ENCODE data around the gene NPHP1. TPM values are rescaled to one million over a fixed set of nuclear protein-coding genes. Genes with fewer than 3 reads are reported as not detected.
"Not testable (repeated sequence)": the region's sequence is repeated elsewhere in the genome, so short reads cannot be mapped to it uniquely, and the experiment has no call there.

NPHP1 gene
- total and polyA plus RNA-seq, 10 donors, result 1.2 to 4.6 (median 2.6) TPM

GRCh38 chr2:110197452-110197851 is 7.4 kb downstream of the NPHP1 start:
- 84 to 90% (median 85%) methylated on average over 4 of the region's 4 CpGs for WGBS, 5 donors
- TF ChIP-seq POLR2AphosphoS5 (IDR thresholded peaks at IDR 0.05) (no peak), POLR2A (IDR thresholded peaks at IDR 0.05) (no peak)
- TF ChIP-seq, protein P1, sequence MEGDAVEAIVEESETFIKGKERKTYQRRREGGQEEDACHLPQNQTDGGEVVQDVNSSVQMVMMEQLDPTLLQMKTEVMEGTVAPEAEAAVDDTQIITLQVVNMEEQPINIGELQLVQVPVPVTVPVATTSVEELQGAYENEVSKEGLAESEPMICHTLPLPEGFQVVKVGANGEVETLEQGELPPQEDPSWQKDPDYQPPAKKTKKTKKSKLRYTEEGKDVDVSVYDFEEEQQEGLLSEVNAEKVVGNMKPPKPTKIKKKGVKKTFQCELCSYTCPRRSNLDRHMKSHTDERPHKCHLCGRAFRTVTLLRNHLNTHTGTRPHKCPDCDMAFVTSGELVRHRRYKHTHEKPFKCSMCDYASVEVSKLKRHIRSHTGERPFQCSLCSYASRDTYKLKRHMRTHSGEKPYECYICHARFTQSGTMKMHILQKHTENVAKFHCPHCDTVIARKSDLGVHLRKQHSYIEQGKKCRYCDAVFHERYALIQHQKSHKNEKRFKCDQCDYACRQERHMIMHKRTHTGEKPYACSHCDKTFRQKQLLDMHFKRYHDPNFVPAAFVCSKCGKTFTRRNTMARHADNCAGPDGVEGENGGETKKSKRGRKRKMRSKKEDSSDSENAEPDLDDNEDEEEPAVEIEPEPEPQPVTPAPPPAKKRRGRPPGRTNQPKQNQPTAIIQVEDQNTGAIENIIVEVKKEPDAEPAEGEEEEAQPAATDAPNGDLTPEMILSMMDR (IDR thresholded peaks at IDR 0.05 in 8 of 11, conservative IDR thresholded peaks at IDR 0.05 in 3 of 11), result no peak
- Histone ChIP-seq H3K9me3 (no peaks in the 10 kb centered on the region), H3K27ac (no peak overlapping the region), H3K4me1 (no peaks in the 10 kb centered on the region), H3K36me3 (no peaks in the 10 kb centered on the region), H3K27me3 (replicated peaks in 1 of 7) (no peaks in the 10 kb centered on the region), H3K4me3 (no peak overlapping the region)
- DNase-seq, result no peak
- intact Hi-C loops (cut with DNase I; ENCODE audit: low total_unique reads), result no loop called here

- H3K27me3 ChIP-seq (replicated peaks in 1 of 7); H3K27ac ChIP-seq; H3K4me3 ChIP-seq; intact Hi-C loops (cut with DNase I; ENCODE audit: low total_unique reads); H3K4me1 ChIP-seq; H3K36me3 ChIP-seq; DNase-seq: not testable (repeated sequence)
- peaks cover 0 to 14% (median 3%) of the 10 kb centered on the region in 8 donors for H3K9me3 ChIP-seq
- WGBS, 5 donors, result 93 to 98% (median 97%) methylated on average over 5 to 23 of the region's 23 CpGs
These were observed 14.6 kb downstream of the NPHP1 start for GRCh38 chr2:110190169-110190568.

DNA sequence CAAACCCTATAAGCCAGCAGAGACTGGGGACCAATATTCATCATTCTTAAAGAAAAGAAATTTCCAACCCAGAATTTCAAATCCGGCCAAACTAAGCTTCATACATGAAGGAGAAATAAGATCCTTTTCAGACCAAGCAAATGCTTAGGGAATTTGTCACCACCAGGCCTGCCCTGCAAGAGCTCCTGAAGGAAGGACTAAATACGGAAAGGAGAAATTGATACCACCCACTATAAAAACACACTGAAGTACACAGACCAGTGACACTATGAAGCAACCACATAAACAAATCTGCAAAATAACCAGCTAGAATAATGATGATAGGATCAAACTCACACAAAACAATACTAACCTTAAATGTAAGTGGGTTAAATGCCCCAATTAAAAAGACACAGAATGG is 22.4 kb downstream of the NPHP1 start:
- Histone ChIP-seq H3K27me3 (replicated peaks in 1 of 7) (peaks cover 0 to 5% (median 0%) of the 10 kb centered on the region in 7 donors), H3K4me1 (no peaks in the 10 kb centered on the region), H3K4me3 (no peak overlapping the region), H3K9me3 (peaks cover 0 to 38% (median 20%) of the 10 kb centered on the region in 8 donors), H3K36me3 (no peaks in the 10 kb centered on the region), H3K27ac (no peak overlapping the region)
- WGBS, 5 donors, result 87 to 96% (median 93%) methylated on average over 2 of the region's 2 CpGs
- no peak for DNase-seq
- intact Hi-C loops (cut with DNase I; ENCODE audit: low total_unique reads), result no loop called here
- TF ChIP-seq POLR2A (IDR thresholded peaks at IDR 0.05) (no peak), POLR2AphosphoS5 (IDR thresholded peaks at IDR 0.05) (no peak)
- TF ChIP-seq, protein P1 (IDR thresholded peaks at IDR 0.05 in 8 of 11, conservative IDR thresholded peaks at IDR 0.05 in 3 of 11), result no peak

DNA sequence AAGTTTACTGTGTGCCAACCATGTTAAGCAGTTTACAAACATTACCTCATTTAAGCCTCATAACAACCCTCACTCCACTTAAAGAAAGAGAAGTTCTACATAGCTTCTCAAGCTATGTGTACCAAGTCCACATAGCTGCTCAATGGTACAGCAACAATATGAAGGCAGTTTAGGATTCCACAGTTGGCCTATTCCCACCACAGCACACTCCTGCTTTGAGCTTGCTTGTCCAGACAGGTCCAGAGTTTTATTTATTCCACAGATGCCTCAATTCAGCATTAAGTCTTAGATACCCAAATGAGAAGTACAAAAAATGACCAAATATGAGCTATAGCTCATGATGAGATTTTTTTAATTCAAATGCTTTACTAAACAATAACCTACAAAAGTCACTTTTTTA is 24.8 kb downstream of the NPHP1 start:
- Histone ChIP-seq H3K36me3 (no peaks in the 10 kb centered on the region), H3K27me3 (replicated peaks in 1 of 7) (peaks cover 0 to 5% (median 0%) of the 10 kb centered on the region in 7 donors), H3K27ac (no peak overlapping the region), H3K4me1 (no peaks in the 10 kb centered on the region), H3K4me3 (no peak overlapping the region), H3K9me3 (peaks cover 0 to 29% (median 20%) of the 10 kb centered on the region in 8 donors)
- intact Hi-C loops (cut with DNase I; ENCODE audit: low total_unique reads), result no loop called here
- DNase-seq, result no peak
- TF ChIP-seq POLR2AphosphoS5 (IDR thresholded peaks at IDR 0.05) (no peak), POLR2A (IDR thresholded peaks at IDR 0.05) (no peak)
- TF ChIP-seq, protein P1 (IDR thresholded peaks at IDR 0.05 in 8 of 11, conservative IDR thresholded peaks at IDR 0.05 in 3 of 11), result no peak

- intact Hi-C loops (cut with DNase I; ENCODE audit: low total_unique reads), result no loop called here
- TF ChIP-seq, protein P1 (IDR thresholded peaks at IDR 0.05 in 8 of 11, conservative IDR thresholded peaks at IDR 0.05 in 3 of 11), result no peak
- TF ChIP-seq POLR2AphosphoS5 (IDR thresholded peaks at IDR 0.05) (no peak), POLR2A (IDR thresholded peaks at IDR 0.05) (no peak)
- Histone ChIP-seq H3K9me3 (no peaks in the 10 kb centered on the region), H3K27ac (no peak overlapping the region), H3K27me3 (replicated peaks in 1 of 7) (no peaks in the 10 kb centered on the region), H3K4me1 (peaks cover 0 to 6% (median 0%) of the 10 kb centered on the region in 6 donors), H3K36me3 (no peaks in the 10 kb centered on the region), H3K4me3 (no peak overlapping the region)
- DNase-seq, result no peak
- 84 to 98% (median 90%) methylated on average over 1 of the region's 1 CpG for WGBS, 5 donors
These were observed 31.3 kb downstream of the NPHP1 start for GRCh38 chr2:110173523-110173922.
